ENCODE results near the gene KLHL42.

KLHL42 gene

GRCh38 chr12:27851311-27851710, 71.3 kb downstream of the KLHL42 start:
- no peaks in the 10 kb centered on the region for H3K36me3 ChIP-seq
- H3K4me1 ChIP-seq (ENCODE audit: control insufficient read depth in 1 of 2, insufficient read depth in 1 of 2, low read depth in 1 of 2, low read length in 1 of 2), result no peaks in the 10 kb centered on the region
- no peaks in the 10 kb centered on the region for H3K27me3 ChIP-seq
- H3K9me3 ChIP-seq, result no peaks in the 10 kb centered on the region
- H3K27ac ChIP-seq, result no peak overlapping the region
- no peak for TF ChIP-seq CTCF (IDR thresholded peaks at IDR 0.05)
- H3K4me3 ChIP-seq (ENCODE audit: low read depth in 1 of 2, low read length in 1 of 2), result no peak overlapping the region

- H3K9me3 ChIP-seq, result no peaks in the 10 kb centered on the region
- H3K4me3 ChIP-seq (ENCODE audit: low read depth in 1 of 2, low read length in 1 of 2), result no peak overlapping the region
- no peak for TF ChIP-seq CTCF (IDR thresholded peaks at IDR 0.05)
- H3K27me3 ChIP-seq, result no peaks in the 10 kb centered on the region
- no peak overlapping the region for H3K27ac ChIP-seq
- no peaks in the 10 kb centered on the region for H3K36me3 ChIP-seq
- H3K4me1 ChIP-seq (ENCODE audit: control insufficient read depth in 1 of 2, insufficient read depth in 1 of 2, low read depth in 1 of 2, low read length in 1 of 2), result no peaks in the 10 kb centered on the region
Measured at GRCh38 chr12:27852117-27852516, 72.1 kb downstream of the KLHL42 start.
